GM23338 (cell line): ENCODE data around the gene CNN2. TPM values are rescaled to one million over a fixed set of nuclear protein-coding genes. Genes with fewer than 3 reads are reported as not detected.

ENCODE experiments used
- ATAC-seq: fragments of 200-7000 bp; cut with Tn5 transposase; 3 replicates; pipeline ENCODE4 v1.9.1; 2020
- DNase-seq: peaks from one replicate; pipeline ENCODE4 v3.0.0-alpha.2; 2015; ENCODE audit warnings: low spot score
- H2AFZ ChIP-seq: fragments of 200-600 bp; sonication (generic); 2 replicates; pipeline ENCODE4 v1.8.0; 2016; ENCODE audit warnings: antibody characterized with exemption, mild to moderate bottlenecking, moderate library complexity
- H3F3A ChIP-seq: fragments of 200-600 bp; sonication (generic); replicated peaks from 2 replicates; pipeline ENCODE4 v1.8.0; 2017; ENCODE audit warnings: antibody characterized with exemption, mixed run types, low read depth
- H3K27ac ChIP-seq: fragments of 200-600 bp; sonication (generic); 2 replicates; pipeline ENCODE4 v1.6.1; 2016; ENCODE audit warnings: low read depth
- H3K27me3 ChIP-seq: fragments of 200-600 bp; sonication (generic); 2 replicates; pipeline ENCODE4 v1.8.0; 2016; ENCODE audit warnings: mild to moderate bottlenecking, mixed run types, moderate library complexity; ENCODE audit not compliant: insufficient read depth
- H3K36me3 ChIP-seq: fragments of 200-600 bp; sonication (generic); 2 replicates; pipeline ENCODE4 v1.8.0; 2016; ENCODE audit warnings: mild to moderate bottlenecking; ENCODE audit not compliant: insufficient read depth
- H3K4me1 ChIP-seq: fragments of 200-600 bp; sonication (generic); 2 replicates; pipeline ENCODE4 v1.8.0; 2016; ENCODE audit warnings: mild to moderate bottlenecking, moderate library complexity; ENCODE audit not compliant: insufficient read depth
- H3K4me2 ChIP-seq: fragments of 200-600 bp; sonication (generic); 2 replicates; pipeline ENCODE4 v1.7.1; 2017; ENCODE audit warnings: mixed run types
- H3K4me3 ChIP-seq: fragments of 200-600 bp; sonication (generic); 2 replicates; pipeline ENCODE4 v1.6.1; 2016; ENCODE audit warnings: mixed run types
- H3K79me2 ChIP-seq: fragments of 200-600 bp; sonication (generic); replicated peaks from 2 replicates; pipeline ENCODE4 v1.8.0; 2017; ENCODE audit warnings: mild to moderate bottlenecking; ENCODE audit not compliant: insufficient read depth
- H3K9me2 ChIP-seq: fragments of 200-600 bp; sonication (generic); 2 replicates; pipeline ENCODE4 v1.8.0; 2017; ENCODE audit not compliant: insufficient read depth
- H4K20me1 ChIP-seq: fragments of 200-600 bp; sonication (generic); replicated peaks from 2 replicates; pipeline ENCODE4 v1.8.0; 2017; ENCODE audit warnings: mild to moderate bottlenecking; ENCODE audit not compliant: insufficient read depth
- H3K27ac Mint-ChIP-seq: 2 replicates; pipeline ENCODE4 v1.8.0; 2020; ENCODE audit warnings: inconsistent platforms, mild to moderate bottlenecking, moderate library complexity, mixed read lengths
- H3K27me3 Mint-ChIP-seq: 3 replicates; pipeline ENCODE4 v1.8.0; 2022; ENCODE audit warnings: low read depth, mild to moderate bottlenecking, moderate library complexity, mixed read lengths, inconsistent platforms; ENCODE audit not compliant: insufficient read depth, poor library complexity
- H3K36me3 Mint-ChIP-seq: 3 replicates; pipeline ENCODE4 v1.8.0; 2021; ENCODE audit warnings: low read depth, mild to moderate bottlenecking, inconsistent platforms, moderate library complexity, mixed read lengths
- H3K4me1 Mint-ChIP-seq: 3 replicates; pipeline ENCODE4 v1.8.0; 2020; ENCODE audit warnings: mild to moderate bottlenecking, inconsistent platforms, mixed read lengths
- H3K4me3 Mint-ChIP-seq: 3 replicates; pipeline ENCODE4 v1.8.0; 2021; ENCODE audit warnings: moderate library complexity, mild to moderate bottlenecking, inconsistent platforms, mixed read lengths
- H3K9me3 Mint-ChIP-seq: 3 replicates; pipeline ENCODE4 v1.8.0; 2020; ENCODE audit warnings: moderate library complexity, mild to moderate bottlenecking, inconsistent platforms, mixed read lengths
- CREB1 ChIP-seq: fragments of 250-450 bp; sonication (Bioruptor Pico); IDR thresholded peaks from 2 replicates; pipeline ENCODE4 v1.5.0; 2020; ENCODE audit warnings: low read depth, mild to moderate bottlenecking, moderate library complexity
- EZH2 ChIP-seq: fragments of 200-600 bp; sonication (generic); IDR thresholded peaks from one replicate; pipeline ENCODE4 v1.8.0; 2017; ENCODE audit warnings: antibody characterized with exemption, mild to moderate bottlenecking, low read depth; ENCODE audit not compliant: unreplicated experiment
- EZH2phosphoT487 ChIP-seq: fragments of 200-600 bp; sonication (generic); IDR thresholded peaks from one replicate; pipeline ENCODE4 v1.8.1; 2018; ENCODE audit warnings: antibody characterized with exemption; ENCODE audit not compliant: unreplicated experiment
- JUNB ChIP-seq: IDR thresholded peaks from one replicate; pipeline ENCODE4 v1.6.1; 2016; ENCODE audit warnings: antibody characterized with exemption; ENCODE audit not compliant: unreplicated experiment
- NANOG ChIP-seq: IDR thresholded peaks from 2 replicates; pipeline ENCODE4 v1.6.1; 2016; ENCODE audit warnings: antibody characterized with exemption, borderline replicate concordance
- POLR2AphosphoS5 ChIP-seq: IDR thresholded peaks from 2 replicates; pipeline ENCODE4 v1.6.1; 2016; ENCODE audit warnings: antibody characterized with exemption, low read depth
- STAT1 ChIP-seq: IDR thresholded peaks from one replicate; pipeline ENCODE4 v1.6.1; 2016; ENCODE audit warnings: antibody characterized with exemption; ENCODE audit not compliant: unreplicated experiment
- ZNF114 ChIP-seq: fragments of 250-450 bp; sonication (Bioruptor Pico); IDR thresholded peaks from 2 replicates; pipeline ENCODE4 v1.5.0; 2020; ENCODE audit warnings: mild to moderate bottlenecking, moderate library complexity
- ZNF331 ChIP-seq: fragments of 250-450 bp; sonication (Bioruptor Pico); IDR thresholded peaks from 2 replicates; pipeline ENCODE4 v1.5.0; 2020; ENCODE audit warnings: low read depth, mild to moderate bottlenecking, moderate library complexity
- polyA plus RNA-seq: library from polyadenylated mRNA; unstranded; fragments of >200 nt; fragmentation: Nextera tagmentation; extraction: Ambion mirVana; gene quantifications from 2 replicates; pipeline ENCODE4 v1.2.1, GENCODE V29; 2016
- total RNA-seq: library from RNA; depleted of rRNA; stranded (reverse); fragments of >200 nt; shearing (Covaris generic); gene quantifications from 2 replicates; pipeline ENCODE4 v1.2.3, GENCODE V29; 2014
- TF ChIP-seq, protein P1 (sequence below), 2 experiments: fragments of 200-600 bp in 1 of 2; sonication (generic) in 1 of 2; conservative IDR thresholded peaks; 2 replicates each; pipeline versions ENCODE4 v1.5.1 to v1.6.1; 2016 to 2017; ENCODE audit warnings: antibody characterized with exemption in 2 of 2, low read depth in 2 of 2, mild to moderate bottlenecking in 2 of 2, moderate library complexity in 1 of 2
- TF ChIP-seq, protein P2 (sequence below): fragments of 250-450 bp; sonication (Bioruptor Pico); IDR thresholded peaks from 2 replicates; pipeline ENCODE4 v1.5.0; 2020; ENCODE audit warnings: mild to moderate bottlenecking, moderate library complexity

CNN2 gene
- total and polyA plus RNA-seq, 2 experiments from 2014 or later: 330 to 392 TPM

DNA sequence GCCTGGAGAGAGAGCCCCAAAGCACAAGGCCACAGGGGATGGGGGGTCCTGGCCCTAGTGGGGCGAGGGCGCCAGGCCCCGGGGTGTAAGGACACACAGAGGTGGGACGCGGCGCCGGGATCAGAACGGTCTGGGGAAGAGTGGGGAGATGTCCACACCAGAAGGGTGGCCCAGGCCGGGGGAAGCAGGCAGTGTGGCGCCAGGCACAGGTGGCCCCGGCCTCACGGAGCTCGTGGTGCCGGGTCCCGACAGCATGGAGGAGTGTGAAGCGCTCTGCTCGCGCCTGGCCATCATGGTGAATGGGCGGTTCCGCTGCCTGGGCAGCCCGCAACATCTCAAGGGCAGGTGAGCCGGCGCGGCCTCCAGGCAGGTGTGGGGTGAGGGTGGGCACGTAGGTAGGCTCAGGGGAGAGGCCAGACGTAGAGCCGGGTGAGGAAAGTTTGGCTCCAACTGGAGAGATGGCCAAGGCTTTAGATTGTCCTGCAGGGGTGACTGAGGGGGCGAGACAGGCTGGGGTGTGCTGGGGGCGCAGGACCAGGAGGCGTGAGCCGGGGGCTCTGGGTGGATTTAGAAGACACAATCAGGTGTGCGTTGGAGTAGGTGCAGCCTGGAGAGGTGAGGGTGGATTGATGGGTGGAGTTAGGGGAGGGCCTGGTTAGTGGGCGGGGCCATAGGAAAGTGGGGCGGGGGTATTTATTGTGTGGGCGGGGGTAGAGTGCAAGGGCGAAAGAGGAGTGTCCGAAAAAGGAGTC, 37.7 kb downstream of the CNN2 start (continued):
- TF ChIP-seq NANOG (no peak), ZNF331 (CRISPR knock-in tag) (no peak), STAT1 (no peak), JUNB (no peak), POLR2AphosphoS5 (no peak), EZH2 (no peak)
- TF ChIP-seq, protein P1, sequence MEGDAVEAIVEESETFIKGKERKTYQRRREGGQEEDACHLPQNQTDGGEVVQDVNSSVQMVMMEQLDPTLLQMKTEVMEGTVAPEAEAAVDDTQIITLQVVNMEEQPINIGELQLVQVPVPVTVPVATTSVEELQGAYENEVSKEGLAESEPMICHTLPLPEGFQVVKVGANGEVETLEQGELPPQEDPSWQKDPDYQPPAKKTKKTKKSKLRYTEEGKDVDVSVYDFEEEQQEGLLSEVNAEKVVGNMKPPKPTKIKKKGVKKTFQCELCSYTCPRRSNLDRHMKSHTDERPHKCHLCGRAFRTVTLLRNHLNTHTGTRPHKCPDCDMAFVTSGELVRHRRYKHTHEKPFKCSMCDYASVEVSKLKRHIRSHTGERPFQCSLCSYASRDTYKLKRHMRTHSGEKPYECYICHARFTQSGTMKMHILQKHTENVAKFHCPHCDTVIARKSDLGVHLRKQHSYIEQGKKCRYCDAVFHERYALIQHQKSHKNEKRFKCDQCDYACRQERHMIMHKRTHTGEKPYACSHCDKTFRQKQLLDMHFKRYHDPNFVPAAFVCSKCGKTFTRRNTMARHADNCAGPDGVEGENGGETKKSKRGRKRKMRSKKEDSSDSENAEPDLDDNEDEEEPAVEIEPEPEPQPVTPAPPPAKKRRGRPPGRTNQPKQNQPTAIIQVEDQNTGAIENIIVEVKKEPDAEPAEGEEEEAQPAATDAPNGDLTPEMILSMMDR (conservative IDR thresholded peaks at IDR 0.05; ENCODE audit: low read depth in 2 of 2): no peak

DNA sequence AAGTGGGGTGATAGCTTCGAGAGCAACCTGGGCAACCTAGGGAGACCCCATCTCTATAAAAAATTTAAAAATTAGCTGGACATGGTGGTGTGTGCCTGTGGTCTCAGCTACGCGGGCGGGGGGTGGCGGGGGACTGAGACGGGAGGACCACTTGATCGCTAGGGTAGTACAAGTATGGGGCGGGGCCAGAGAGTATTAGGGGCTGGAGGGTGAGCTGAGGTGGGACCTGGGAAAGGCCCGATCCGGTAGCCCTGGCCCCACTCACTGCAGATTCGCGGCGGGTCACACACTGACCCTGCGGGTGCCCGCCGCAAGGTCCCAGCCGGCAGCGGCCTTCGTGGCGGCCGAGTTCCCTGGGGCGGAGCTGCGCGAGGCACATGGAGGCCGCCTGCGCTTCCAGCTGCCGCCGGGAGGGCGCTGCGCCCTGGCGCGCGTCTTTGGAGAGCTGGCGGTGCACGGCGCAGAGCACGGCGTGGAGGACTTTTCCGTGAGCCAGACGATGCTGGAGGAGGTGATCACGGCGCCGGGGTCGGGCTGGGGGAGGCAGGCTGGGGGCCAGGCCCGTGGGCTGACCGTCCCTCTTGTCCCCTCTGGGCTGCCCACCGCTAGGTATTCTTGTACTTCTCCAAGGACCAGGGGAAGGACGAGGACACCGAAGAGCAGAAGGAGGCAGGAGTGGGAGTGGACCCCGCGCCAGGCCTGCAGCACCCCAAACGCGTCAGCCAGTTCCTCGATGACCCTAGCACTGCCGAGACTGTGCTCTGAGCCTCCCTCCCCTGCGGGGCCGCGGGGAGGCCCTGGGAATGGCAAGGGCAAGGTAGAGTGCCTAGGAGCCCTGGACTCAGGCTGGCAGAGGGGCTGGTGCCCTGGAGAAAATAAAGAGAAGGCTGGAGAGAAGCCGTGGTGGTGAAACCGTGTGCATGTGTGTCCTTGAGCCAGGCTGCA, 38.5 kb downstream of the CNN2 start:
- Histone ChIP-seq H3K27me3 (peaks cover 14% of the 10 kb centered on the region), H3K36me3 (no peaks in the 10 kb centered on the region), H3K79me2 (no peaks in the 10 kb centered on the region), H3F3A (peaks cover 18% of the 10 kb centered on the region), H3K9me2 (no peaks in the 10 kb centered on the region), H3K27ac (no peak overlapping the region), H3K4me2 (peak overlapping the region; percentile 85), H3K4me1 (peaks cover 8% of the 10 kb centered on the region; the same call in 1 of the 2 replicates), H2AFZ (peak overlapping the region; percentile 89), H4K20me1 (no peaks in the 10 kb centered on the region), H3K4me3 (peak overlapping the region; percentile 60)
- Mint-ChIP-seq H3K27me3 (peaks cover 24% of the 10 kb centered on the region), H3K4me1 (peaks cover 21% of the 10 kb centered on the region), H3K36me3 (no peaks in the 10 kb centered on the region), H3K9me3 (peaks cover 7% of the 10 kb centered on the region; the same call in 2 of the 3 replicates), H3K27ac (no peak overlapping the region), H3K4me3 (peak overlapping the region; percentile 66)
- DNase-seq: peak; percentile 90
- peak; percentile 67 for ATAC-seq
- no peak for TF ChIP-seq NANOG
- TF ChIP-seq, protein P1 (conservative IDR thresholded peaks at IDR 0.05; ENCODE audit: low read depth in 2 of 2): peak; percentile 62 to 73
- no peak for TF ChIP-seq EZH2phosphoT487
- TF ChIP-seq ZNF114 (CRISPR knock-in tag): no peak
- TF ChIP-seq, protein P2, sequence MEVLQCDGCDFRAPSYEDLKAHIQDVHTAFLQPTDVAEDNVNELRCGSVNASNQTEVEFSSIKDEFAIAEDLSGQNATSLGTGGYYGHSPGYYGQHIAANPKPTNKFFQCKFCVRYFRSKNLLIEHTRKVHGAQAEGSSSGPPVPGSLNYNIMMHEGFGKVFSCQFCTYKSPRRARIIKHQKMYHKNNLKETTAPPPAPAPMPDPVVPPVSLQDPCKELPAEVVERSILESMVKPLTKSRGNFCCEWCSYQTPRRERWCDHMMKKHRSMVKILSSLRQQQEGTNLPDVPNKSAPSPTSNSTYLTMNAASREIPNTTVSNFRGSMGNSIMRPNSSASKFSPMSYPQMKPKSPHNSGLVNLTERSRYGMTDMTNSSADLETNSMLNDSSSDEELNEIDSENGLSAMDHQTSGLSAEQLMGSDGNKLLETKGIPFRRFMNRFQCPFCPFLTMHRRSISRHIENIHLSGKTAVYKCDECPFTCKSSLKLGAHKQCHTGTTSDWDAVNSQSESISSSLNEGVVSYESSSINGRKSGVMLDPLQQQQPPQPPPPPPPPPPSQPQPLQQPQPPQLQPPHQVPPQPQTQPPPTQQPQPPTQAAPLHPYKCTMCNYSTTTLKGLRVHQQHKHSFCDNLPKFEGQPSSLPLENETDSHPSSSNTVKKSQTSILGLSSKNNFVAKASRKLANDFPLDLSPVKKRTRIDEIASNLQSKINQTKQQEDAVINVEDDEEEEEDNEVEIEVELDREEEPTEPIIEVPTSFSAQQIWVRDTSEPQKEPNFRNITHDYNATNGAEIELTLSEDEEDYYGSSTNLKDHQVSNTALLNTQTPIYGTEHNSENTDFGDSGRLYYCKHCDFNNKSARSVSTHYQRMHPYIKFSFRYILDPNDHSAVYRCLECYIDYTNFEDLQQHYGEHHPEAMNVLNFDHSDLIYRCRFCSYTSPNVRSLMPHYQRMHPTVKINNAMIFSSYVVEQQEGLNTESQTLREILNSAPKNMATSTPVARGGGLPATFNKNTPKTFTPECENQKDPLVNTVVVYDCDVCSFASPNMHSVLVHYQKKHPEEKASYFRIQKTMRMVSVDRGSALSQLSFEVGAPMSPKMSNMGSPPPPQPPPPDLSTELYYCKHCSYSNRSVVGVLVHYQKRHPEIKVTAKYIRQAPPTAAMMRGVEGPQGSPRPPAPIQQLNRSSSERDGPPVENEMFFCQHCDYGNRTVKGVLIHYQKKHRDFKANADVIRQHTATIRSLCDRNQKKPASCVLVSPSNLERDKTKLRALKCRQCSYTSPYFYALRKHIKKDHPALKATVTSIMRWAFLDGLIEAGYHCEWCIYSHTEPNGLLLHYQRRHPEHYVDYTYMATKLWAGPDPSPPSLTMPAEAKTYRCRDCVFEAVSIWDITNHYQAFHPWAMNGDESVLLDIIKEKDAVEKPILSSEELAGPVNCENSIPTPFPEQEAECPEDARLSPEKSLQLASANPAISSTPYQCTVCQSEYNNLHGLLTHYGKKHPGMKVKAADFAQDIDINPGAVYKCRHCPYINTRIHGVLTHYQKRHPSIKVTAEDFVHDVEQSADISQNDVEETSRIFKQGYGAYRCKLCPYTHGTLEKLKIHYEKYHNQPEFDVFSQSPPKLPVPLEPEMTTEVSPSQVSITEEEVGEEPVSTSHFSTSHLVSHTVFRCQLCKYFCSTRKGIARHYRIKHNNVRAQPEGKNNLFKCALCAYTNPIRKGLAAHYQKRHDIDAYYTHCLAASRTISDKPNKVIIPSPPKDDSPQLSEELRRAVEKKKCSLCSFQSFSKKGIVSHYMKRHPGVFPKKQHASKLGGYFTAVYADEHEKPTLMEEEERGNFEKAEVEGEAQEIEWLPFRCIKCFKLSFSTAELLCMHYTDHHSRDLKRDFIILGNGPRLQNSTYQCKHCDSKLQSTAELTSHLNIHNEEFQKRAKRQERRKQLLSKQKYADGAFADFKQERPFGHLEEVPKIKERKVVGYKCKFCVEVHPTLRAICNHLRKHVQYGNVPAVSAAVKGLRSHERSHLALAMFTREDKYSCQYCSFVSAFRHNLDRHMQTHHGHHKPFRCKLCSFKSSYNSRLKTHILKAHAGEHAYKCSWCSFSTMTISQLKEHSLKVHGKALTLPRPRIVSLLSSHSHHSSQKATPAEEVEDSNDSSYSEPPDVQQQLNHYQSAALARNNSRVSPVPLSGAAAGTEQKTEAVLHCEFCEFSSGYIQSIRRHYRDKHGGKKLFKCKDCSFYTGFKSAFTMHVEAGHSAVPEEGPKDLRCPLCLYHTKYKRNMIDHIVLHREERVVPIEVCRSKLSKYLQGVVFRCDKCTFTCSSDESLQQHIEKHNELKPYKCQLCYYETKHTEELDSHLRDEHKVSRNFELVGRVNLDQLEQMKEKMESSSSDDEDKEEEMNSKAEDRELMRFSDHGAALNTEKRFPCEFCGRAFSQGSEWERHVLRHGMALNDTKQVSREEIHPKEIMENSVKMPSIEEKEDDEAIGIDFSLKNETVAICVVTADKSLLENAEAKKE: no peak
- TF ChIP-seq CREB1: peak; percentile 21; the same call in 1 of the 2 replicates
- no peak for TF ChIP-seq POLR2AphosphoS5
- no peak for TF ChIP-seq ZNF331 (CRISPR knock-in tag)
